T-helper 17 cell (primary cell): ENCODE results near the gene AXIN1. TPM values are rescaled to one million over a fixed set of nuclear protein-coding genes. Genes with fewer than 3 reads are reported as not detected.
"Not testable (repeated sequence)": the region's sequence is repeated elsewhere in the genome, so short reads cannot be mapped to it uniquely, and the experiment has no call there.

Experiments
- ATAC-seq: fragments of 150-1000 bp; cut with Tn5 transposase; 2 replicates; pipeline ENCODE4 v1.10.0; 2021; ENCODE audit warnings: mild to moderate bottlenecking, moderate library complexity
- DNase-seq, 3 donors: peaks; one replicate each; pipeline versions ENCODE4 v3.0.0 to v3.0.0-alpha.2; 2020 to 2021
- H3K9me3 ChIP-seq: one replicate; pipeline ENCODE4 v1.7.0; 2013; ENCODE audit warnings: low read length, mild to moderate bottlenecking; ENCODE audit not compliant: control insufficient read depth, poor library complexity, severe bottlenecking
- H3K27ac Mint-ChIP-seq: one replicate; pipeline ENCODE4 v1.8.0; 2022; ENCODE audit warnings: mild to moderate bottlenecking, moderate library complexity, mixed read lengths
- H3K27me3 Mint-ChIP-seq: one replicate; pipeline ENCODE4 v1.8.0; 2022; ENCODE audit warnings: mixed read lengths
- H3K36me3 Mint-ChIP-seq: one replicate; pipeline ENCODE4 v1.8.0; 2022; ENCODE audit warnings: low read depth, mixed read lengths
- H3K4me1 Mint-ChIP-seq: one replicate; pipeline ENCODE4 v1.8.0; 2022; ENCODE audit warnings: mild to moderate bottlenecking, mixed read lengths
- H3K4me3 Mint-ChIP-seq: one replicate; pipeline ENCODE4 v1.8.0; 2022; ENCODE audit warnings: mild to moderate bottlenecking, moderate library complexity, mixed read lengths
- total RNA-seq, 4 donors: library from RNA in 2 of 4; stranded (reverse) in 2 of 4; gene quantifications; one replicate each; pipeline ENCODE4 v1.2.3 and lab custom pipeline; 2022 to 2026

Gene AXIN1
- total RNA-seq, 2 donors from 2014 or later: 38.9 to 42.5 TPM

DNA sequence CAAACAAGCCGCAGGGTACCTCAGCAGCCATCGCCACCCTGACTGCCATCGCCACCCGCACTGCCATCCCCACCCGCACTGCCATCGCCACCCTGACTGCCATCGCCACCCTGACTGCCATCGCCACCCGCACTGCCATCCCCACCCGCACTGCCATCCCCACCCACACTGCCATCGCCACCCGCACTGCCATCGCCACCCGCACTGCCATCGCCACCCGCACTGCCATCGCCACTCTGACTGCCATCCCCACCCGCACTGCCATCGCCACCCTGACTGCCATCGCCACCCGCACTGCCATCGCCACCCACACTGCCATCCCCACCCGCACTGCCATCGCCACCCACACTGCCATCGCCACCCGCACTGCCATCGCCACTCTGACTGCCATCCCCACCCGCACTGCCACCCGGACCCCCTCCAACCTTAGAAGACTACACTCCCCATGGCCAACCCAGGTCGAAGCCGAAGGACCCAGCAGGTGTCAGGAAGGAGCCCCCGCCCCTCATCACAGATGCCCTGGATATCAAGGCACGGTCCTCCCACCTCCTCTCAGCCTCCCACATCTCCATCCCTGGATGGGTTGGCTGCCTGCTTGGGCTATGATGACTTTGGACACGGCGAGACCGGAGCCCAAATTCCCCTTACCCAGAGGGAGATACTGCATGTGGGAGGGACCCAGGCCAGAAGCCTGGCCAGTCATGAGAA, 25.7 kb upstream of the AXIN1 start:
- not testable (repeated sequence) for DNase-seq, H3K27me3 Mint-ChIP-seq, H3K4me1 Mint-ChIP-seq, ATAC-seq, H3K27ac Mint-ChIP-seq, H3K36me3 Mint-ChIP-seq, H3K4me3 Mint-ChIP-seq, H3K9me3 ChIP-seq

- no peak overlapping the region for H3K4me3 Mint-ChIP-seq
Observed at GRCh38 chr16:377419-377951, 25.0 kb upstream of the AXIN1 start.

GRCh38 chr16:376817-377418, 24.4 kb upstream of the AXIN1 start:
- peaks cover 7% of the 10 kb centered on the region for H3K4me1 Mint-ChIP-seq
- DNase-seq (no peak), ATAC-seq (no peak)
- H3K27me3 Mint-ChIP-seq: no peaks in the 10 kb centered on the region
- no peak overlapping the region for H3K4me3 Mint-ChIP-seq
- no peaks in the 10 kb centered on the region for H3K9me3 ChIP-seq
- peaks cover 4% of the 10 kb centered on the region for H3K36me3 Mint-ChIP-seq
- peak overlapping the region; percentile 4 for H3K27ac Mint-ChIP-seq

More at GRCh38 chr16:377419-377951, 25.0 kb upstream of the AXIN1 start:
- ATAC-seq (no peak), DNase-seq (no peak)
- Mint-ChIP-seq H3K4me1 (peaks cover 6% of the 10 kb centered on the region), H3K36me3 (peaks cover 4% of the 10 kb centered on the region), H3K27me3 (no peaks in the 10 kb centered on the region), H3K27ac (no peak overlapping the region)
- no peaks in the 10 kb centered on the region for H3K9me3 ChIP-seq

- Mint-ChIP-seq H3K27ac (peak overlapping the region; percentile 4), H3K4me3 (no peak overlapping the region), H3K27me3 (no peaks in the 10 kb centered on the region), H3K36me3 (peaks cover 4% of the 10 kb centered on the region), H3K4me1 (peaks cover 10% of the 10 kb centered on the region)
- no peak for ATAC-seq
- no peaks in the 10 kb centered on the region for H3K9me3 ChIP-seq
- DNase-seq: no peak
Observed at GRCh38 chr16:375927-376816, 23.6 kb upstream of the AXIN1 start.

DNA sequence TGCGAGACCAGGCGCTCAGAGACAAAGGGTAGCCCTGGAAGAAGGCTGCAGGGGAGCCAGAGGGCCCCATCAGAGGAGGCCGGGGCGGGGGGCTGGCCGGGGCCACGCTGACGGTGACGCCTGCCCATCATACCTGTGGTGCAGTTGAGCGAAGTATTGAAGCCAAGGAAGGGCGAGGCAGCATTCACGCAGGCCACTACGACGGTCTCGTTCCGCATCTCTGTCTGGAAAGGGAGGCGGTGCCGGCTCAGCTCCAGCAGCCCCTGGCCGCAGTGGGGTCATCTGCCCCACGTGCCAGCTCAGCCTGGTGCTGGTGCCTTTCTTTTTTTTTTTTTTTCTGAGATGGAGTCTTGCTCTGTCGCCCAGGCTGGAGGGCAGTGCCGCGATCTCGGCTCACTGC, 22.7 kb upstream of the AXIN1 start:
- Mint-ChIP-seq H3K36me3 (peaks cover 5% of the 10 kb centered on the region), H3K4me3 (no peak overlapping the region), H3K27ac (no peak overlapping the region), H3K4me1 (peaks cover 15% of the 10 kb centered on the region), H3K27me3 (no peaks in the 10 kb centered on the region)
- ATAC-seq (no peak), DNase-seq (no peak)
- H3K9me3 ChIP-seq: no peaks in the 10 kb centered on the region

GRCh38 chr16:374616-374926, 22.0 kb upstream of the AXIN1 start:
- peaks cover 14% of the 10 kb centered on the region for H3K4me1 Mint-ChIP-seq
- H3K4me3 Mint-ChIP-seq: no peak overlapping the region
- H3K27ac Mint-ChIP-seq: no peak overlapping the region
- H3K36me3 Mint-ChIP-seq: peaks cover 2% of the 10 kb centered on the region
- H3K9me3 ChIP-seq: no peaks in the 10 kb centered on the region
- DNase-seq (no peak), ATAC-seq (no peak)
- H3K27me3 Mint-ChIP-seq: no peaks in the 10 kb centered on the region

DNA sequence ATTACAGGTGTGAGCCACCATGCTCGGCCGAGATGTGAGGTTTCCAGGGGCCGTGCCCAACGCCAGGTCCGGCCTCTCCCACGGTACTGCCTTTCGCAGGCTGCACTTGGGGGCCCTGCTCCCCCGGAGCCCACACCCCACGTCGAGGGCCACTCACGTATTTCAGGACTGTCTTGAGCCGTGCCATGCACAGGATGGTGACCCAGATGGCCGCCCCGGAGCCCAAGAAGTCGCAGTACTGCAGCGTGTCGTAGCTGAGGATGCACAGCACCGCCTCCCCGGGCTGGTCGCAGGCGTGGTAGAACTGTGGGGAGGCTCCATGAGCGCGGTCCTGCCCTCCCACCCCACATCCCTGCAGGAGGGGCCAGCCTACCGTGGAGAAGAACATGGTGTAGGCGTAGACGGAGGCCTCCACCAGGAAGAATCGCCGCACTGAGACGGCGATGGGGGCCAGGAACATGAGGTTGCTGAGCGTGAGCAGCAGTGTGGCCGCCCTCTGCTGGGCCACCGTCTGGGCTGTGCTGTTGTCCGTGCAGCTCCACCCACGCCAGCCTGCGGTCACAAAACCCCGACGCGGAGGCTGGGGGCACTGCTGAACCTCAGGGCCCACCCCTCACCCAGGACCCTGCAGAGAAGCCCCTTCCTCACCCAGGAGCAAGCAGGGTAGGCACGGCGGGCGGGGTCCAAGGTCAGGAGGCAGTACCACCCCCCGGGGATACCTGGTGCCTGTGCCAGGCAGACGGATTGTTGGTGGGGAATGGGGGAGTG, 21.5 kb upstream of the AXIN1 start:
- no peaks in the 10 kb centered on the region for H3K9me3 ChIP-seq
- H3K4me1 Mint-ChIP-seq: peaks cover 11% of the 10 kb centered on the region
- no peak overlapping the region for H3K27ac Mint-ChIP-seq
- peaks cover 2% of the 10 kb centered on the region for H3K36me3 Mint-ChIP-seq
- DNase-seq (no peak), ATAC-seq (no peak)
- no peak overlapping the region for H3K4me3 Mint-ChIP-seq
- no peaks in the 10 kb centered on the region for H3K27me3 Mint-ChIP-seq

DNA sequence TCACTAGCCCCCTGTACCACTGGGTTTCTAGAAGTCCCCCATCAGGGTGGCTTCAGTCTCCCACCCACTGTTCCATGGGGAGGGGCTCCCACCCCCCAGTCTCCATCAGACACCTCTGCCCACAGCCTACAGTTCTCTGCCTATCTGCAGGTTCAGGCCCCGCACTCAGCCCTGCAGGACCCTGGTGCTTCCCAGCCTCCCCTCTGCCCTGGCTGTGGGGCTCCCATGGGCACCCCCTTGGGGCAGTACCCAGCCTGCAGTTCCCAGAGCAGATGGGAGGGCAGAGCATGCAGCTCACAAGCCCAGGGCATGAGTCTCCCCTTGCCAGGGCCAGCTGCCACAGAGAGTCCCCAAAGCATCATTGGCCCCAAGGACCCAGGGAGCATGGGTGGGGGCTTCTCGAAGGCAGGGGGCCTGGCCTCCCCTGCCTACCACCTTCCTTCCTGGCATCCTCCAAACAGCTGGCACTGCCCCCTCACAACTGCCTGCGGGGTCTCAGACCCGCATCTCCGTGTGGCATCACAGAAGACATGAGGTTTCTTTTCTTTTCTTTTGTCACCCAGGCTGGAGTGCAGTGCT, 20.6 kb upstream of the AXIN1 start:
- DNase-seq (no peak), ATAC-seq (no peak)
- H3K4me1 Mint-ChIP-seq: peaks cover 11% of the 10 kb centered on the region
- no peak overlapping the region for H3K4me3 Mint-ChIP-seq
- H3K9me3 ChIP-seq: no peaks in the 10 kb centered on the region
- H3K27me3 Mint-ChIP-seq: no peaks in the 10 kb centered on the region
- H3K27ac Mint-ChIP-seq: no peak overlapping the region
- peaks cover 2% of the 10 kb centered on the region for H3K36me3 Mint-ChIP-seq

- ATAC-seq (no peak), DNase-seq (no peak)
- no peaks in the 10 kb centered on the region for H3K9me3 ChIP-seq
- H3K27me3 Mint-ChIP-seq: no peaks in the 10 kb centered on the region
- no peak overlapping the region for H3K4me3 Mint-ChIP-seq
- H3K27ac Mint-ChIP-seq: no peak overlapping the region
- H3K36me3 Mint-ChIP-seq: peaks cover 2% of the 10 kb centered on the region
- peaks cover 11% of the 10 kb centered on the region for H3K4me1 Mint-ChIP-seq
Observed at GRCh38 chr16:372302-372983, 19.9 kb upstream of the AXIN1 start.

GRCh38 chr16:371515-372301, 19.2 kb upstream of the AXIN1 start:
- no peak overlapping the region for H3K27ac Mint-ChIP-seq
- DNase-seq (no peak), ATAC-seq (no peak)
- H3K4me1 Mint-ChIP-seq: peaks cover 11% of the 10 kb centered on the region
- H3K27me3 Mint-ChIP-seq: no peaks in the 10 kb centered on the region
- H3K36me3 Mint-ChIP-seq: peaks cover 5% of the 10 kb centered on the region
- H3K9me3 ChIP-seq: no peaks in the 10 kb centered on the region
- H3K4me3 Mint-ChIP-seq: no peak overlapping the region

DNA sequence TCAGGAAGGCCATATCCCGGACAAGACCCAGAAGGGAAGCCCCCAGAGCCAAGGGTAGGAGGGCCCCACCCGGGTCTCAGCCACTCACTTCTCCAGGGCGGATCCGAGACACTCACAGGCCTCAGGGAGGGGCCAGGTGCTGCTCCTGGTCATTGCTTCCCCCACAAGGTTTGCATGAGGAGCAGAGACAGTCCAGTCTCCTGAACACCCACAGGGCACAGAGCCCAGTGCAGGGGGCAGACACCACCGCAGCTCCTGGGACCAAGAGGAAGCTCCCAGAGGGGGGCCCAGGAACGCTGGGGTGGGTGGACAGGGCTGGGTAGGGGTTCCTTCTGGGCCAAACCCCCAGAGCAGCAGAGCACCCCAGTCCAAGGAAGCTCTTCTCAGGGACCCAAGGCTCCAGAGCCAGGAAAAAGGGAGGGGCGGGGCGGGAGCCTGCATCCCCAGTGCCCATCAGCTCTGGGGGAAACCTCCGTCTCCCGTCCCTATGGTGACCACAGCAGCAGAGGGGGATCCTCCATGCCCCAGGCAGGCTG, 18.5 kb upstream of the AXIN1 start:
- H3K36me3 Mint-ChIP-seq: peaks cover 5% of the 10 kb centered on the region
- no peaks in the 10 kb centered on the region for H3K27me3 Mint-ChIP-seq
- peak overlapping the region; percentile 98 for H3K4me3 Mint-ChIP-seq
- H3K9me3 ChIP-seq: no peaks in the 10 kb centered on the region
- no peak for ATAC-seq
- peaks cover 11% of the 10 kb centered on the region for H3K4me1 Mint-ChIP-seq
- DNase-seq: no peak
- H3K27ac Mint-ChIP-seq: peak overlapping the region; percentile 83
